DOHH2 (cell line): ENCODE measurements around the gene RASGRF1.

Source experiments
- H3F3A ChIP-seq: fragments of 200-600 bp; sonication (generic), shearing (Covaris generic); 2 replicates; pipeline ENCODE4 v1.6.0; 2016; ENCODE audit warnings: antibody characterized with exemption, mild to moderate bottlenecking; ENCODE audit not compliant: control insufficient read depth, insufficient read depth
- H3K27ac ChIP-seq: fragments of 200-600 bp; sonication (generic); 2 replicates; pipeline ENCODE4 v1.5.1; 2014; ENCODE audit warnings: low read depth, mild to moderate bottlenecking, low read length, moderate library complexity
- H3K27me3 ChIP-seq: fragments of 200-600 bp; sonication (generic); 2 replicates; pipeline ENCODE4 v1.6.1; 2014; ENCODE audit warnings: mild to moderate bottlenecking, low read length, mixed read lengths; ENCODE audit not compliant: control insufficient read depth
- H3K36me3 ChIP-seq: fragments of 200-600 bp; sonication (generic); 2 replicates; pipeline ENCODE4 v1.6.1; 2014; ENCODE audit warnings: mild to moderate bottlenecking, low read length, moderate library complexity, mixed read lengths; ENCODE audit not compliant: control insufficient read depth
- H3K4me1 ChIP-seq: fragments of 200-600 bp; sonication (generic); 2 replicates; pipeline ENCODE4 v1.6.1; 2014; ENCODE audit warnings: mild to moderate bottlenecking, low read length, mixed read lengths; ENCODE audit not compliant: control insufficient read depth
- H3K4me2 ChIP-seq: fragments of 200-600 bp; sonication (generic); 2 replicates; pipeline ENCODE4 v1.6.0; 2014; ENCODE audit warnings: mild to moderate bottlenecking, low read length, moderate library complexity
- H3K4me3 ChIP-seq: fragments of 200-600 bp; sonication (generic); 2 replicates; pipeline ENCODE4 v1.5.1; 2014; ENCODE audit warnings: mild to moderate bottlenecking, low read length, mixed read lengths
- H3K79me2 ChIP-seq: fragments of 200-600 bp; sonication (generic); 2 replicates; pipeline ENCODE4 v1.6.1; 2014; ENCODE audit warnings: mild to moderate bottlenecking, low read length, mixed read lengths; ENCODE audit not compliant: control insufficient read depth
- H3K9me2 ChIP-seq: fragments of 200-600 bp; sonication (generic); replicated peaks from 2 replicates; pipeline ENCODE4 v1.6.1; 2014; ENCODE audit warnings: mild to moderate bottlenecking, low read length, mixed read lengths; ENCODE audit not compliant: control insufficient read depth
- H3K9me3 ChIP-seq: fragments of 200-600 bp; sonication (generic); 2 replicates; pipeline ENCODE4 v1.6.1; 2014; ENCODE audit warnings: antibody characterized with exemption, low read length, mixed read lengths; ENCODE audit not compliant: control insufficient read depth, insufficient read depth
- H4K20me1 ChIP-seq: fragments of 200-600 bp; sonication (generic); 2 replicates; pipeline ENCODE4 v1.6.0; 2014; ENCODE audit warnings: low read depth, mild to moderate bottlenecking, antibody characterized with exemption, low read length, moderate library complexity; ENCODE audit not compliant: control insufficient read depth, insufficient read depth
- CTCF ChIP-seq: fragments of 200-600 bp; sonication (generic); IDR thresholded peaks from one replicate; pipeline ENCODE4 v1.5.1; 2014; ENCODE audit warnings: antibody characterized with exemption, mild to moderate bottlenecking, low read depth, low read length; ENCODE audit not compliant: poor library complexity, severe bottlenecking
- EZH2phosphoT487 ChIP-seq: fragments of 200-600 bp; sonication (generic); IDR thresholded peaks from 2 replicates; pipeline ENCODE4 v1.6.1; 2017; ENCODE audit warnings: borderline replicate concordance, mild to moderate bottlenecking, antibody characterized with exemption, low read length, moderate library complexity, mixed read lengths

RASGRF1 gene

GRCh38 chr15:78991879-78992278 lies 98.7 kb downstream of the RASGRF1 start:
- Histone ChIP-seq H3F3A (no peaks in the 10 kb centered on the region), H4K20me1 (no peaks in the 10 kb centered on the region), H3K4me3 (no peak overlapping the region), H3K4me1 (no peaks in the 10 kb centered on the region), H3K79me2 (no peaks in the 10 kb centered on the region), H3K27me3 (peaks cover 22% of the 10 kb centered on the region), H3K9me2 (no peaks in the 10 kb centered on the region), H3K9me3 (no peaks in the 10 kb centered on the region), H3K27ac (no peak overlapping the region), H3K4me2 (no peak overlapping the region), H3K36me3 (no peaks in the 10 kb centered on the region)
- TF ChIP-seq CTCF (no peak), EZH2phosphoT487 (no peak)

GRCh38 chr15:78991476-78991875 lies 99.1 kb downstream of the RASGRF1 start:
- Histone ChIP-seq H3K4me1 (no peaks in the 10 kb centered on the region), H3K27ac (no peak overlapping the region), H3F3A (no peaks in the 10 kb centered on the region), H3K4me2 (no peak overlapping the region), H3K36me3 (no peaks in the 10 kb centered on the region), H3K4me3 (no peak overlapping the region), H3K9me2 (no peaks in the 10 kb centered on the region), H4K20me1 (no peaks in the 10 kb centered on the region), H3K79me2 (no peaks in the 10 kb centered on the region), H3K27me3 (peaks cover 22% of the 10 kb centered on the region), H3K9me3 (no peaks in the 10 kb centered on the region)
- TF ChIP-seq CTCF (no peak), EZH2phosphoT487 (no peak)

- Histone ChIP-seq H3K4me1 (no peaks in the 10 kb centered on the region), H3K4me3 (no peak overlapping the region), H3K27ac (no peak overlapping the region), H3K36me3 (no peaks in the 10 kb centered on the region), H3K9me2 (no peaks in the 10 kb centered on the region), H3K9me3 (no peaks in the 10 kb centered on the region), H4K20me1 (no peaks in the 10 kb centered on the region), H3K79me2 (no peaks in the 10 kb centered on the region), H3F3A (no peaks in the 10 kb centered on the region), H3K4me2 (no peak overlapping the region), H3K27me3 (peaks cover 24% of the 10 kb centered on the region)
- TF ChIP-seq EZH2phosphoT487 (no peak), CTCF (no peak)
Measured at GRCh38 chr15:78990278-78990677, 100.3 kb downstream of the RASGRF1 start.
